SKM-1 (cell line): ENCODE data around the gene GPATCH3.

Source experiments
- DNase-seq: peaks from one replicate; lab custom pipeline; 2025; ENCODE audit not compliant: unreplicated experiment; lab: John Stamatoyannopoulos, UW

Gene GPATCH3

GRCh38 chr1:26864610-26865480, 35.4 kb downstream of the GPATCH3 start:
- DNase-seq, result peak; percentile 94

- DNase-seq, result no peak
Measured at GRCh38 chr1:26863685-26864077, 36.6 kb downstream of the GPATCH3 start.

GRCh38 chr1:26862781-26863684, 37.2 kb downstream of the GPATCH3 start, which contains the start of gene SFN:
TSS of gene SFN (plus strand) at chr1:26863149. CDS start at chr1:26863213, 64 bp downstream.
- no peak for DNase-seq

GRCh38 chr1:26861889-26862378, 38.3 kb downstream of the GPATCH3 start:
- DNase-seq, result no peak

- no peak for DNase-seq
Measured at GRCh38 chr1:26861286-26861701, 39.0 kb downstream of the GPATCH3 start.

- DNase-seq, result no peak
Measured at GRCh38 chr1:26858891-26859640, 41.2 kb downstream of the GPATCH3 start.

GRCh38 chr1:26858160-26858559, 42.1 kb downstream of the GPATCH3 start:
- DNase-seq, result no peak

GRCh38 chr1:26857473-26858060, 42.7 kb downstream of the GPATCH3 start:
- no peak for DNase-seq

GRCh38 chr1:26856604-26857469, 43.4 kb downstream of the GPATCH3 start:
- no peak for DNase-seq

GRCh38 chr1:26856181-26856580, 44.1 kb downstream of the GPATCH3 start:
- DNase-seq, result no peak

- DNase-seq, result no peak
Measured at GRCh38 chr1:26855636-26856035, 44.6 kb downstream of the GPATCH3 start.

GRCh38 chr1:26854906-26855305, 45.4 kb downstream of the GPATCH3 start:
- no peak for DNase-seq

- no peak for DNase-seq
Measured at GRCh38 chr1:26853600-26853999, 46.7 kb downstream of the GPATCH3 start.

- no peak for DNase-seq
Measured at GRCh38 chr1:26853156-26853555, 47.1 kb downstream of the GPATCH3 start.

GRCh38 chr1:26852701-26853100, 47.6 kb downstream of the GPATCH3 start:
- no peak for DNase-seq

GRCh38 chr1:26851106-26851684, 49.1 kb downstream of the GPATCH3 start:
- DNase-seq, result no peak

- no peak for DNase-seq
Measured at GRCh38 chr1:26848941-26849774, 51.1 kb downstream of the GPATCH3 start.

GRCh38 chr1:26848499-26848898, 51.8 kb downstream of the GPATCH3 start:
- DNase-seq, result no peak
